ENCODE results near the gene ZRANB3. TPM values are rescaled to one million over a fixed set of nuclear protein-coding genes. Genes with fewer than 3 reads are reported as not detected.

ZRANB3 gene
- total and polyA plus RNA-seq, 2 donors from 2014 or later, result 3.6 to 6.4 TPM

GRCh38 chr2:135182601-135183000 is 348.4 kb downstream of the ZRANB3 start:
- Histone ChIP-seq H3K27ac (ENCODE audit: low read depth in 2 of 2, low read length in 2 of 2) (no peak overlapping the region), H3K36me3 (ENCODE audit: control insufficient read depth in 2 of 3, insufficient read depth in 3 of 3, low read length in 3 of 3) (no peaks in the 10 kb centered on the region), H3K9ac (ENCODE audit: low read length in 3 of 3) (no peak overlapping the region), H3K4me3 (ENCODE audit: low read length in 3 of 3) (no peak overlapping the region), H3K27me3 (ENCODE audit: control insufficient read depth, insufficient read depth, low read length) (no peaks in the 10 kb centered on the region), H3K4me1 (ENCODE audit: control insufficient read depth in 2 of 3, insufficient read depth in 2 of 3, low read depth in 1 of 3, low read length in 3 of 3) (no peaks in the 10 kb centered on the region), H3K9me3 (ENCODE audit: control insufficient read depth in 2 of 3, insufficient read depth in 1 of 3, low read length in 3 of 3) (no peaks in the 10 kb centered on the region)
- intact Hi-C loops (cut with DNase I), result no loop called here
- TF ChIP-seq CTCF (IDR thresholded peaks at IDR 0.05; ENCODE audit: borderline replicate concordance, extremely low read depth, insufficient read depth), result no peak
- FAIRE-seq (no peak), DNase-seq (no peak)

- no peaks in the 10 kb centered on the region for H3K9me3 ChIP-seq (ENCODE audit: control insufficient read depth in 2 of 3, insufficient read depth in 1 of 3, low read length in 3 of 3)
- H3K36me3 ChIP-seq (ENCODE audit: control insufficient read depth in 2 of 3, insufficient read depth in 3 of 3, low read length in 3 of 3), result no peaks in the 10 kb centered on the region
- DNase-seq (no peak), FAIRE-seq (no peak)
- no peak overlapping the region for H3K27ac ChIP-seq (ENCODE audit: low read depth in 2 of 2, low read length in 2 of 2)
- H3K27me3 ChIP-seq (ENCODE audit: control insufficient read depth, insufficient read depth, low read length), result no peaks in the 10 kb centered on the region
- no peak overlapping the region for H3K4me3 ChIP-seq (ENCODE audit: low read length in 3 of 3)
- no peaks in the 10 kb centered on the region for H3K4me1 ChIP-seq (ENCODE audit: control insufficient read depth in 2 of 3, insufficient read depth in 2 of 3, low read depth in 1 of 3, low read length in 3 of 3)
- no peak for TF ChIP-seq CTCF (IDR thresholded peaks at IDR 0.05; ENCODE audit: borderline replicate concordance, extremely low read depth, insufficient read depth)
- intact Hi-C loops (cut with DNase I), result no loop called here
- H3K9ac ChIP-seq (ENCODE audit: low read length in 3 of 3), result no peak overlapping the region
Observed at GRCh38 chr2:135182190-135182589, 348.8 kb downstream of the ZRANB3 start.

- H3K27ac ChIP-seq (ENCODE audit: low read depth in 2 of 2, low read length in 2 of 2), result no peak overlapping the region
- TF ChIP-seq CTCF (IDR thresholded peaks at IDR 0.05; ENCODE audit: borderline replicate concordance, extremely low read depth, insufficient read depth), result no peak
- intact Hi-C loops (cut with DNase I), result no loop called here
- H3K4me1 ChIP-seq (ENCODE audit: control insufficient read depth in 2 of 3, insufficient read depth in 2 of 3, low read depth in 1 of 3, low read length in 3 of 3), result no peaks in the 10 kb centered on the region
- H3K9me3 ChIP-seq (ENCODE audit: control insufficient read depth in 2 of 3, insufficient read depth in 1 of 3, low read length in 3 of 3), result no peaks in the 10 kb centered on the region
- no peak overlapping the region for H3K9ac ChIP-seq (ENCODE audit: low read length in 3 of 3)
- no peaks in the 10 kb centered on the region for H3K27me3 ChIP-seq (ENCODE audit: control insufficient read depth, insufficient read depth, low read length)
- DNase-seq, result no peak
- peaks cover 0 to 5% (median 0%) of the 10 kb centered on the region in 3 donors for H3K36me3 ChIP-seq (ENCODE audit: control insufficient read depth in 2 of 3, insufficient read depth in 3 of 3, low read length in 3 of 3)
- FAIRE-seq, result no peak
- no peak overlapping the region for H3K4me3 ChIP-seq (ENCODE audit: low read length in 3 of 3)
Observed at GRCh38 chr2:135179689-135180088, 351.3 kb downstream of the ZRANB3 start.

- intact Hi-C loops (cut with DNase I), result no loop called here
- Histone ChIP-seq H3K36me3 (ENCODE audit: control insufficient read depth in 2 of 3, insufficient read depth in 3 of 3, low read length in 3 of 3) (peaks cover 0 to 18% (median 11%) of the 10 kb centered on the region in 3 donors), H3K4me1 (ENCODE audit: control insufficient read depth in 2 of 3, insufficient read depth in 2 of 3, low read depth in 1 of 3, low read length in 3 of 3) (no peaks in the 10 kb centered on the region), H3K4me3 (ENCODE audit: low read length in 3 of 3) (no peak overlapping the region), H3K9me3 (ENCODE audit: control insufficient read depth in 2 of 3, insufficient read depth in 1 of 3, low read length in 3 of 3) (no peaks in the 10 kb centered on the region), H3K9ac (ENCODE audit: low read length in 3 of 3) (no peak overlapping the region), H3K27me3 (ENCODE audit: control insufficient read depth, insufficient read depth, low read length) (no peaks in the 10 kb centered on the region), H3K27ac (ENCODE audit: low read depth in 2 of 2, low read length in 2 of 2) (no peak overlapping the region)
- DNase-seq (no peak), FAIRE-seq (no peak)
- TF ChIP-seq CTCF (IDR thresholded peaks at IDR 0.05; ENCODE audit: borderline replicate concordance, extremely low read depth, insufficient read depth), result no peak
Observed at GRCh38 chr2:135175177-135175576, 355.8 kb downstream of the ZRANB3 start.
